T-helper 2 cell treated with Interferon-gamma antibody and Interleukin-4, amounts not matched to agents 5 μg/mL and 100 μg/mL, for 36 hours (primary cell): ENCODE data around the gene NT5DC3.

ENCODE experiments used
- DNase-seq: peaks from one replicate; pipeline ENCODE4 v3.0.0; 2021; ENCODE audit warnings: low spot score
- H3K27ac Mint-ChIP-seq: one replicate; pipeline ENCODE4 v1.8.0; 2021; ENCODE audit warnings: mild to moderate bottlenecking, mixed read lengths
- H3K27me3 Mint-ChIP-seq: one replicate; pipeline ENCODE4 v1.8.0; 2021; ENCODE audit warnings: low read depth, mixed read lengths
- H3K36me3 Mint-ChIP-seq: one replicate; pipeline ENCODE4 v1.8.0; 2021; ENCODE audit warnings: low read depth, mixed read lengths
- H3K4me1 Mint-ChIP-seq: one replicate; pipeline ENCODE4 v1.8.0; 2021; ENCODE audit warnings: low read depth, mixed read lengths
- H3K4me3 Mint-ChIP-seq: one replicate; pipeline ENCODE4 v1.8.0; 2022; ENCODE audit warnings: mild to moderate bottlenecking, moderate library complexity, mixed read lengths
- H3K9me3 Mint-ChIP-seq: one replicate; pipeline ENCODE4 v1.8.0; 2021; ENCODE audit warnings: mixed read lengths

The NT5DC3 gene

DNA sequence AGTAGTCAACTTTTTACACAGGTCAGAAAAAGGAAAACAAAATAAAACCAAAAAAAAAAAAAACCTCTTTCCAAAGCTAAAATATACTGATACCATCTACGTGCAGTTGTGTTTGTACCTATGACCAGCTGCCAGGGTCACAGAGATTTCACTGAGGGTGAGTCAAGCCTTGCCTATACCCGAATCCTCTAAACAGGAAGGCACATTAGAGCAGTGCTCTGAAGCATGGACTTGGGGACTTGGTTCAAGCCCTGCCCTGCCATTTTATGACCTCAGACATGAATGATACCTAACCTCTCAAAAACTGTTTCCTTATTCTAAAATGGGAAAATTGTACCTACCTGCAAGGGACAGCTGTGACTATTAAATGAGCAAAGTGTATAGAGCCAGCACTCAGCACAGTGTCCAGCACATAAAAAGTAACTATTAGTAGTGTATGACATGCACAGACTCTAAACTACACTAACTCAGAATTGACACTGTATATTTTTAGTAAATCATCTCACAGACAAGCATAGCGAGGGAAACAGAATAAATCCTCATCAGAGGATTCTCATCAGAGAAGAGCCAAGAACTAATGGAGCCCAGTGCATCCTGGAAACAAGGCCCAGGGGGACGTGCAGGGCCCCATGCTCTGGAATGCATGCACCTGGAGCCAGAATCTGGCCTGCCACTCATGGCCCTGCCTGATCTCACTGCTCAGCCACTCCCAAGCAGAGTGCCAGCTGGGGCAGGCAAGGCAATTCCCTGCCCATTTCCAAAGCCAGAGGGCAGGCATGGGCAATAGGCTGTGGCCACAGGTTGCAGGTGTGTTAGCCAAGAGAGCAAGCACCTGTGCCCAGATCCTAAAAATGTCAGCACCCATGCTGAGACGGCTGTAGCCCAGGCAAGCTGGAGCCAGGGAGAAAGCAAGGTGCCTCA lies 57.0 kb downstream of the NT5DC3 start:
- no peak for DNase-seq

DNA sequence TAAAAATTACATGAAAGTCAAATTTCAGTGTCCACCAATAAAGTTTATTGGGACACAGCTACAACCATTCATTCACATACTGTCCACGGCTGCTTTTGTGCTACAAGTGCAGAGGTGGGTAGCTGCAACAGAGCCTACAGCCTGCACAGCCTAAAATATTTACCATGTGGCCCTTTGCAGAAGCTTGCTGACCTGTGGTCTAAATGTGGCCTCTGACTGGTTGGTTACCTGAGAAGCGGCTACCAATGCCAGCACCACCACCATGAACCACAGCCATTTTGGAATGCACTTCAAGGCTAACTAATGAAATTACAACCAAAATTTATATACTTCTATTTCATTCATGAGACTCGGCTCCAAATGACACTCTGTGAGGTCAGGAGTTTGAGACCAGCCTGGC lies 58.6 kb downstream of the NT5DC3 start:
- H3K27me3 Mint-ChIP-seq: no peaks in the 10 kb centered on the region
- no peaks in the 10 kb centered on the region for H3K4me1 Mint-ChIP-seq
- H3K4me3 Mint-ChIP-seq: no peak overlapping the region
- H3K27ac Mint-ChIP-seq: no peak overlapping the region
- no peaks in the 10 kb centered on the region for H3K9me3 Mint-ChIP-seq
- DNase-seq: no peak
- H3K36me3 Mint-ChIP-seq: peaks cover 7% of the 10 kb centered on the region

More for the DNA sequence above, 57.0 kb downstream of the NT5DC3 start:
- H3K27ac Mint-ChIP-seq: no peak overlapping the region
- no peak overlapping the region for H3K4me3 Mint-ChIP-seq
- no peaks in the 10 kb centered on the region for H3K9me3 Mint-ChIP-seq
- peaks cover 7% of the 10 kb centered on the region for H3K36me3 Mint-ChIP-seq
- no peaks in the 10 kb centered on the region for H3K4me1 Mint-ChIP-seq
- H3K27me3 Mint-ChIP-seq: no peaks in the 10 kb centered on the region

DNA sequence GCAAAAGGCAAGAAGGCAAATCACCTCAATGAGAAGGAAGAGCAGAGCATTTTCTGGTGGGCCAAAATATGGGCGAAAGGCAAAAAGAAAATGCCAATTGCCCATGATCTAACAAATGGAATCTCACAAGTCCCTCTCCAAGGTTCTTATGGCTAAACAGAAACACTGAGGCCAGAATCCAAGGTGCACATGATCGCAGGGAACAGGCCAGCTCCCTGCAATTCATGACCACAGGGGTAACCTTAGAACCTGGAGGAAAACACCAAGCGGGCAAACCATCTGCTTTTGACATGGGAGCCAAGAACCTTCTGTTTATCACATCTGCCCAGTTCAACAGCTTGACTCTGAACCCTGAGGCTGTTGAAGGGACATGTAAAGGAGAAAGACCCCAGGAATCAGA lies 60.0 kb downstream of the NT5DC3 start:
- Mint-ChIP-seq H3K36me3 (peaks cover 5% of the 10 kb centered on the region), H3K4me3 (no peak overlapping the region), H3K27ac (no peak overlapping the region), H3K4me1 (no peaks in the 10 kb centered on the region), H3K9me3 (no peaks in the 10 kb centered on the region), H3K27me3 (no peaks in the 10 kb centered on the region)
- DNase-seq: no peak

DNA sequence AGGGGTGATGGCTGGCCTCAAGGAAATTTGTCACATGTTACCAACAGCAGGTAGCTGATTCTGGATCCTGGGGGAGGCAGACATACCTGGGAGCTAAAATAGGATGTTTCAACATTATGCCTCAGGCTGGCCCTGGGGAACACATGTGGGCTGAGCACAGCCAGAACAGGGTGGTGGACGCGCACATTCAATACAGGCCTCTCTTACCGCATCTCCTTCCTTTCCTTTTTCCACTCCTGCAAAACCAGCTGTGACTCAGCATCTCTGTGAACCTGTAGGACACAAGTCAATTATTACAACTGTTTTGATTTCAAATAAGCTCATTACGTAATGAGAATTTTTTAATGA lies 61.0 kb downstream of the NT5DC3 start:
- H3K36me3 Mint-ChIP-seq: peaks cover 4% of the 10 kb centered on the region
- no peaks in the 10 kb centered on the region for H3K9me3 Mint-ChIP-seq
- H3K4me1 Mint-ChIP-seq: no peaks in the 10 kb centered on the region
- no peak overlapping the region for H3K27ac Mint-ChIP-seq
- no peak overlapping the region for H3K4me3 Mint-ChIP-seq
- H3K27me3 Mint-ChIP-seq: no peaks in the 10 kb centered on the region
- DNase-seq: no peak

DNA sequence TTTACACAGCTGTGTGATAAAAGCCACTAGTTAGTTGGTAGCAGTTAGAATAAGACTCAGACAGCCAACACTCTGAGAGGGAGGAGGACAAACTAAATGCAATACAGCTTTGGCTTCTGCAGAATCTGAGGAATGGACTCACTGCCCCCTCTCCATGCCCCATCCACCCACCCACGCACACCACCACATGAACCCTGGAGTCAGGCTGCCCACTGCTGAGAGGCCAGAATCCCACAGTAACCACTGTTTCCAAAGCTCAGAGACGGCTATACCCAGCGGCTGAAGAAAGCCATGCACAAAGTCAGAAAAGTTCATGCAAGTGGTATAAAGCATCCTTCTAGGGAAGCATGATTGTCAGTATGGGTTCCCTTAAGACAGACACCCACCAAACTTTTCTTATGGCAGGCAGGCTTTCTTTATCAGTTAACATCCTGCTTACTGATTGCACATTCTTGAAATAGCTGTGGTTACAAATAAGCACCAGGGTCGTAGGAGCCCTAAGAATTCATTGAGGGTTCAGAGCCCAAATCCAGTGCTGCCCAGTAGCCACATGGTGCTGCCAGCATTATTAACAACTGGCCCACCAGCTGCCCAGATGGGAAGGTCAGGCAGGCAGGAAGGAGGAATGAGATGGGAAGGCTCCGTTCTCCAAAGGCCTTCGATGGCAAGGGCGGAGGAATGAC lies 61.5 kb downstream of the NT5DC3 start:
- no peaks in the 10 kb centered on the region for H3K27me3 Mint-ChIP-seq
- H3K4me3 Mint-ChIP-seq: no peak overlapping the region
- H3K9me3 Mint-ChIP-seq: no peaks in the 10 kb centered on the region
- DNase-seq: no peak
- no peak overlapping the region for H3K27ac Mint-ChIP-seq
- no peaks in the 10 kb centered on the region for H3K4me1 Mint-ChIP-seq
- H3K36me3 Mint-ChIP-seq: peaks cover 4% of the 10 kb centered on the region

DNA sequence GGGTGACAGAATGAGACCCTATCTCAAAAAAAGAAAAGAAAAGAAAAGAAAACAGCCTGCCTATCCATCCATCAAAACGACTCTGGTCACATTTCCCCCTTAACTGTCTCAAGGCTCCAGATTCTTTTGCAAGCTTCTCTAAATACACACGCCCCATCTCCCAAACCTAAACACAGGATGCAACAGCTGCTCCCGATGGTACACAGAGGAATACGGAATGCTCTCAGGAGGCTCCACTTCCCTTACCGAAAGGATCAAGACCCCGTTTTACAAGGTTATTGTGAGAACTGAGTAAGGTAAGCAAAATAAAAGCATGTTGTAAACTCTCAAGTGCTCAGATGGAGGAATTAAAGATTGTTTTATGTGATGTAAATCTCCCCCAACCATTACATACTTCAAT lies 62.3 kb downstream of the NT5DC3 start:
- Mint-ChIP-seq H3K9me3 (no peaks in the 10 kb centered on the region), H3K4me1 (no peaks in the 10 kb centered on the region), H3K4me3 (no peak overlapping the region), H3K27me3 (no peaks in the 10 kb centered on the region), H3K36me3 (peaks cover 1% of the 10 kb centered on the region), H3K27ac (no peak overlapping the region)
- DNase-seq: no peak

DNA sequence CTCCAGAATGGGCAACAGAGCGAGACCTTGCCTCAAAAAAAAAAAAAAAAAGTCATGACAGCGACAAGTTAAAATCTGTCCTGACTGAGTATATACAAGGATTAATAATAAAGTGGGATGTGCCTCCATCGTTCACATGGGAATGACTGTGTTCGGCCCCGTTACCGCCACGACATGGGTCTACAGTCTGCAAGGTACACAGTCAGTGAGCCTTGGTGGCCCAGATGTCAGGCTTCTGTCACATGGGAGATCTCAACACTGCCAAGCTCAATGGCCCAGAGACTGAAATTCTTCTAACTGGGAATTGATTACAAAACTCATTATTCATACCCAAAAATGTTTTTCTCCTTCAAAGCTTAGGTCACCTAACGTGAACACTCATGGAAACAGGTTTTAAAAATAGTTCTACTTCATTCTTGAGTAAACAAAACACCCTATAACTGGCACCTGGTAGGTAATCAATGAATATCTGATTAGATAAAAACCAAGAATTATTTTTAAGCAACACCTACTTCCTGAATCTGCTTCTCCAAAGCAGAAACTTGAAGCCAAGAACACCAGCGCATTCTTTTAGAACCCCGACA lies 66.0 kb downstream of the NT5DC3 start:
- Mint-ChIP-seq H3K4me1 (no peaks in the 10 kb centered on the region), H3K27me3 (no peaks in the 10 kb centered on the region), H3K36me3 (no peaks in the 10 kb centered on the region), H3K27ac (no peak overlapping the region), H3K9me3 (no peaks in the 10 kb centered on the region), H3K4me3 (no peak overlapping the region)
- DNase-seq: no peak

DNA sequence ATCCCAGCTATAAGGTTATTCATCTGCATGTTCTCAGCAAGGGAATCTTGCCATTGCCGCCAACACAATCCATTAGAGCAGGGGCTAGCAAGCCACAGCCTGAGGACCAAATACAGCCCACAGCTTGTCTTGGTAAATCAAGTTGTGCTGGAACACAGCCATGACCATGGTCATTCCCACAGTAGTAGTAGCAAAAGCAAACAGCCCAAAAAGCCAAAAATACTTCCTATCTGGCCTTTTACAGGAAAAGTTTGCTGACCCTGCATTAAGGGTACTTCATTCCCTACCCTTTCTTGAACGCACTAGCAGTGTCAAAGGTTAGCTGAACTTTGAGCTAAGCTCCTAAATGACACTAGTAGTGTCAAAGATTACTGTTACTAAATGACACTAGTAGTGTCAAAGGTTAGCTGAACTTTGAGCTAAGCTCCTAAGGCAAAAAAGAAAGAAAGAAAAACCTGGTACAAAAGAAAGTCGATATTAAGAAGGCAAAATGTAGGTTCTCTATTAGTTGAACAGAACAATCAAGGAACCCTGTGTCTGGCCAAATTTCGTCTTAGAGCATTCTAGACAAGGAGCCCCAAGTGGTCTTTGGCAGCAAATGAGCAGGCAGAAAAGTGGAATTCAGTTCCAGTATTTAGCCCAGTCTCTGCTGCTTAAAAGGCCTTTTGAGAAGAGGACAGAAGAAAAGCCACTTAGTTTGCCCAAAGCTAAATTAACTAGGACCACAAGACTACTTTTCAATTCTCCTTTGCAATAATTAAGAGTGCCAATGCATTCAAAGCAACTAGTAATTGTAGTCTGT lies 67.7 kb downstream of the NT5DC3 start:
- Mint-ChIP-seq H3K4me1 (no peaks in the 10 kb centered on the region), H3K36me3 (no peaks in the 10 kb centered on the region), H3K9me3 (no peaks in the 10 kb centered on the region), H3K4me3 (no peak overlapping the region), H3K27me3 (no peaks in the 10 kb centered on the region), H3K27ac (no peak overlapping the region)
- no peak for DNase-seq

DNA sequence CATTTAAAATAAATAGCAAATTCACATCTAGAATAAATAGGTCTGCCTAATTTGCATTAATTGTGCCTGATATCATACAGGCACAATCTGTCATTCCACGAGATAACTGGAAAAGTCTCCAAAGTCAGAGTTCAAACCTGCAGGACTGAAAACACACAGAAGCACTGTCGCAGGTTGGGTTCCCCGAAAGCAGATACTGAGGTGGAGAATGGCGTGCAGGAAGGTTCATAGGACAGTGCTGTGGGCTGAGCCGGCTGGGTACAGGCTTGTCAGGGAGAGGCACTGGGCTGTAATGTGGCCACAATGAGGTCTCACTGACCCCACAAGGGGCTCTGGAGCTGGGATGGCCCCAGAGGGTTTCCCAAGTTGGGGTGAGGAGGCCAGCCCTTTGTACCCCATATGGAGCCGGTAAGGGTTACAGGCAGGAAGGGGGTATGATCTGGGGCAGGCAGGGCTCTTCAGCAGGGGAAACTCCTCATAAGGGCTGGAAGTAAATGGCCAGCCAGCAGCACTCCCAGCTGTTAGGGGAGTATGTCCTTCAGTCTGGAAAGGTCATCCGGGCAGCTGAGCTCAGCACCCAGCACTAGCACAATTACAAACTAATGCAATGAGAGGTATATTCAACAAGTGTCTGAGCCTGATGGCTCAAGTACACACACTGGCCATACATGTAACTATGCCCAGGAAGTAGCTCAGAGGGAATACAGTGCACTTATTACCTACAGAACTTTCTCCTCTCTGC lies 68.5 kb downstream of the NT5DC3 start:
- DNase-seq: no peak
- Mint-ChIP-seq H3K4me3 (no peak overlapping the region), H3K4me1 (no peaks in the 10 kb centered on the region), H3K36me3 (no peaks in the 10 kb centered on the region), H3K9me3 (no peaks in the 10 kb centered on the region), H3K27ac (no peak overlapping the region), H3K27me3 (no peaks in the 10 kb centered on the region)

DNA sequence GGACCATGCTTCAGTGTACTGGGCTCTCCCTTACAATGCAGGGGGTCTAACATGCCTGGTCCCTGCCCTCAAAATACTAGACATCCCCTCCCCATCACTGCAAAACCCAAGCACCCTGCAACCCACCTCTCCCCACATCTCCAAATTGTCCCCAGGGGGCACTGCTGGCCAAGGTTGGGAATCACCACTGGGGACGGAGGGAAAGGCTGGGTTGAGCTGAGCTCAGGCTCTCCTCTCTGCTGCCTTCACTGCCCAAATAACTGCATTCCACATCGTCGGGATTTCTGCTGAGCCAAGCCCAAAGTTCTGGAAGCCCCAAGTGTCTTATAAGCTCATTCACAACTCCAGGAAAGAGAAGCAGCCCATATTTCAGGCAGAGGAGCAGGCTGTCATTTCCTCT lies 69.6 kb downstream of the NT5DC3 start:
- Mint-ChIP-seq H3K27ac (no peak overlapping the region), H3K4me1 (no peaks in the 10 kb centered on the region), H3K4me3 (no peak overlapping the region), H3K27me3 (no peaks in the 10 kb centered on the region), H3K9me3 (no peaks in the 10 kb centered on the region), H3K36me3 (no peaks in the 10 kb centered on the region)
- no peak for DNase-seq

DNA sequence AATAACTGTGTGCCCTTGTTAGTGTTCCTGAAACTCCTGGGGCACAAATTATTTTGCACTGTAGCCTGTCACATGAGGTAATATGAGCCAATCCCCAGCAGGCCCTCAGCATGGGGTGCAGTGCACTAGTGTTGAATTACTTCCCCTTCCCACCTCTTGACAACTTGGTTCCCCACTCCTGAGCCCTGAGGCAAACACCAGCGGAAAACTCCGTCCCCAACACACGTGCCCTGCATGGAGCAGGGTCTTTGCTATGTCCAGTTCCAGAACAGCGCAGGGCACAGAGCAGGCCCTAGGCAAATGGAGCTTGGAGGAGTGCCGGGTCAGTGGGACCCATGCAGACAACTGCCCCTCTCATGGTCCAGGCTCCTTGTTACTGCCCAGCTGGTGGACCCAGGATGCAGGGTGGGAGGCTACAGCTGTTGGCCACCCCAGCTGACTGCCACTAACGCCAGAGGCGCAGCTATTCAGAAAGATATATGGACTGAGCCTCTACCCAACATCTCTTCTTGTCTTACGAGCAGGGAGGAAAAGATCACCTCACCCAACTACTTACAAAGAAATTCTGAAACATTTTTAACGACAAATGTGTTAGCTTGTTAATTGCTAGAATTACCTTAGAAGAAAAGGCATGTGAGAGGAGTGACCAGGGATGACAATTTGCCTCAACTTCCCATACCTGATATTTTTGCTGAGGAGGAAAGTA lies 71.6 kb downstream of the NT5DC3 start:
- Mint-ChIP-seq H3K36me3 (no peaks in the 10 kb centered on the region), H3K4me3 (no peak overlapping the region), H3K9me3 (no peaks in the 10 kb centered on the region), H3K27me3 (no peaks in the 10 kb centered on the region), H3K27ac (no peak overlapping the region), H3K4me1 (no peaks in the 10 kb centered on the region)
- no peak for DNase-seq

DNA sequence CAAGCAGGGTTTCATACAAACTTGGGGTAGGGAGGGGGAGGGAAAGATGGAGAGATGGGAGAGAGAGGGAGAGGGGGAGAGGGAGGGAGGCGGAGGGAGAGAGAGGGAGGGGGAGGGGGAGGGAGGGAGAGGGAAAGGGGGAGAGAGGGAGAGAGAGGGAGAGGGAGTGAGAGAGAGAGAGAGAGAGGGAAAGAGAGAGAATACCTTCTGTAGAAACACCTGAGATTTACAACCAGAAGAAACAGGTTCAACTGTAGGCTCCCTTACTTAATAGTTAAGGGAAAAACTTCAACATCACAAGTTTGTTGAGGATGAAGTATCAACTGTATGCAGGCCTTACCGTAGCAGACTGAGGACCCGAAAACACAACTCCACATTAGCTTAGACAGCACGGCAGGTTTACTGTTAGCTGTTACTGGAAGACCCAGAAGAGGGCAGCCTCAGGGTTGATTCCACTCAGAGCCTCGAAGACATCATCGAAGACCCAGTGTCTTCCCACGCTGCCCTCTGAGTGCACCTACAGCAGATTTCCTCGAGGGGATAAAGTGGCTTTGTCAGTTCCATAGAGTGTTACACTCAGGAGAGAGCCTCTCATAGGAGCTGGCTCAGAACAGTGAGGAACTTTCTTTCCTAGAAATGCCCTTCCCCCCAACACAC lies 72.4 kb downstream of the NT5DC3 start:
- Mint-ChIP-seq H3K36me3 (no peaks in the 10 kb centered on the region), H3K4me1 (no peaks in the 10 kb centered on the region), H3K9me3 (no peaks in the 10 kb centered on the region)

More for the DNA sequence above, 72.4 kb downstream of the NT5DC3 start:
- no peak overlapping the region for H3K27ac Mint-ChIP-seq
- no peak overlapping the region for H3K4me3 Mint-ChIP-seq
- DNase-seq: no peak
- H3K27me3 Mint-ChIP-seq: no peaks in the 10 kb centered on the region
